NK-92 (cell line): Measurements from ENCODE around the gene PFDN2.

ENCODE experiments used
- DNase-seq: peaks from one replicate; lab custom pipeline; 2025; ENCODE audit not compliant: unreplicated experiment; lab: John Stamatoyannopoulos, UW

The PFDN2 gene

GRCh38 chr1:161117759-161118581 is at the start of gene PFDN2, which contains the start of gene NIT1:
PFDN2 (minus strand) TSS chr1:161118037; CDS start chr1:161118026, 11 bp downstream.
NIT1 (plus strand) TSS chr1:161118105; CDS start chr1:161118177, 72 bp downstream.
- no peak for DNase-seq

GRCh38 chr1:161166669-161167548 is 49.1 kb upstream of the PFDN2 start:
- no peak for DNase-seq

GRCh38 chr1:161165742-161166668 is 48.2 kb upstream of the PFDN2 start, which contains the start of gene PPOX:
PPOX (plus strand) TSS chr1:161166426; CDS start chr1:161166848, 422 bp downstream.
- DNase-seq = peak; percentile 66

GRCh38 chr1:161164901-161165610 is 47.2 kb upstream of the PFDN2 start:
- DNase-seq = no peak

GRCh38 chr1:161163793-161164192 is 46.0 kb upstream of the PFDN2 start:
- no peak for DNase-seq

GRCh38 chr1:161162806-161163205 is 45.0 kb upstream of the PFDN2 start:
- no peak for DNase-seq

GRCh38 chr1:161162052-161162451 is 44.2 kb upstream of the PFDN2 start:
- no peak for DNase-seq

- DNase-seq = no peak
These were observed 43.8 kb upstream of the PFDN2 start for GRCh38 chr1:161161652-161162051.

- no peak for DNase-seq
These were observed 42.9 kb upstream of the PFDN2 start for GRCh38 chr1:161160671-161161145.

- no peak for DNase-seq
These were observed 42.0 kb upstream of the PFDN2 start for GRCh38 chr1:161159913-161160243.

- peak; percentile 39 for DNase-seq
These were observed 41.5 kb upstream of the PFDN2 start, which contains the start of gene USP21 for GRCh38 chr1:161159087-161159912. USP21 (plus strand) TSS chr1:161159500; CDS start chr1:161160641, 1,141 bp downstream.

- no peak for DNase-seq
These were observed 40.6 kb upstream of the PFDN2 start for GRCh38 chr1:161158316-161159010.

- no peak for DNase-seq
These were observed 40.0 kb upstream of the PFDN2 start for GRCh38 chr1:161157867-161158266.

GRCh38 chr1:161153682-161154337 is 36.0 kb upstream of the PFDN2 start, which contains the start of gene UFC1:
UFC1 (plus strand) TSS chr1:161153978; CDS start chr1:161153998, 20 bp downstream.
- peak; percentile 32 for DNase-seq

- DNase-seq = no peak
These were observed 35.3 kb upstream of the PFDN2 start for GRCh38 chr1:161153176-161153575.

- no peak for DNase-seq
These were observed 28.0 kb upstream of the PFDN2 start for GRCh38 chr1:161145832-161146231.

GRCh38 chr1:161140755-161141400 is 23.0 kb upstream of the PFDN2 start:
- DNase-seq = no peak
